RWPE2 (cell line): ENCODE data around the gene PTPRM.

Source experiments
- ATAC-seq: fragments of 200-7000 bp; cut with Tn5 transposase; 3 replicates; pipeline ENCODE4 v1.9.1; 2021; ENCODE audit warnings: low read depth
- DNase-seq: peaks from one replicate; pipeline ENCODE4 v3.0.0-alpha.2; 2020; ENCODE audit warnings: low spot score
- H3K27ac ChIP-seq: fragments of 450-650 bp; 2 replicates; pipeline ENCODE4 v1.5.1; 2017; ENCODE audit warnings: mild to moderate bottlenecking; ENCODE audit not compliant: poor library complexity, severe bottlenecking
- H3K27me3 ChIP-seq: fragments of 250-450 bp; sonication (Bioruptor Pico); 2 replicates; pipeline ENCODE4 v1.5.1; 2021; ENCODE audit warnings: mild to moderate bottlenecking, moderate library complexity; ENCODE audit not compliant: insufficient read depth, poor library complexity, severe bottlenecking
- H3K36me3 ChIP-seq: fragments of 250-450 bp; sonication (Bioruptor Pico); 2 replicates; pipeline ENCODE4 v1.5.1; 2020; ENCODE audit warnings: low read depth, mild to moderate bottlenecking, moderate library complexity
- H3K4me1 ChIP-seq: fragments of 250-450 bp; sonication (Bioruptor Pico); 2 replicates; pipeline ENCODE4 v1.5.1; 2021; ENCODE audit warnings: mild to moderate bottlenecking, moderate library complexity; ENCODE audit not compliant: insufficient read depth, poor library complexity, severe bottlenecking
- H3K4me3 ChIP-seq: fragments of 250-450 bp; sonication (Bioruptor Pico); 2 replicates; pipeline ENCODE4 v1.5.1; 2021; ENCODE audit warnings: mild to moderate bottlenecking, moderate library complexity; ENCODE audit not compliant: severe bottlenecking
- H3K9me3 ChIP-seq: fragments of 250-450 bp; sonication (Bioruptor Pico); 2 replicates; pipeline ENCODE4 v1.5.1; 2021; ENCODE audit warnings: mild to moderate bottlenecking, moderate library complexity; ENCODE audit not compliant: severe bottlenecking
- TF ChIP-seq, protein P1 (sequence below): fragments of 450-650 bp; IDR thresholded peaks from one replicate; pipeline ENCODE4 v1.5.1; 2017; ENCODE audit warnings: mild to moderate bottlenecking, moderate library complexity; ENCODE audit not compliant: poor library complexity, severe bottlenecking

PTPRM gene

DNA sequence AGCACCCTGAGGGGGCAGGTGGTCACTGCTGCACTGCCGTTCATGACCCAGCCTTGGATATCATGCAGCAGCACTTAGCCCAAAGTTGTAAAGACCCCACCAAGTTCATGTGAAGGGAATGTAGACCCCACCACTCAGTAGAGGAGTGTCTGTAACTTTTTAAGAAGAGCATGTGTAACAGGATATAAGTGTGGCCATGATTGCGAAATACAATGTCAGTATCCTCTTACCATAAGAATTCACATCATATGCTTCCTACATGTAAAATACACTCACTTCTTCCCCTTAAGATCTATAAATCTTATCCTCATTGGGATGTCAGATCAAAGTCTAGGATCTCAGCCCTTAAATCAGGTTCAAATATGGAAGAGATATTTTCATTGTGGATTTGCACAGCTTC is 276.9 kb downstream of the PTPRM start:
- Histone ChIP-seq H3K4me1 (no peaks in the 10 kb centered on the region), H3K36me3 (no peaks in the 10 kb centered on the region), H3K27me3 (no peaks in the 10 kb centered on the region), H3K4me3 (no peak overlapping the region), H3K27ac (peak overlapping the region; percentile 1), H3K9me3 (no peaks in the 10 kb centered on the region)
- ATAC-seq (no peak), DNase-seq (no peak)
- TF ChIP-seq, protein P1, sequence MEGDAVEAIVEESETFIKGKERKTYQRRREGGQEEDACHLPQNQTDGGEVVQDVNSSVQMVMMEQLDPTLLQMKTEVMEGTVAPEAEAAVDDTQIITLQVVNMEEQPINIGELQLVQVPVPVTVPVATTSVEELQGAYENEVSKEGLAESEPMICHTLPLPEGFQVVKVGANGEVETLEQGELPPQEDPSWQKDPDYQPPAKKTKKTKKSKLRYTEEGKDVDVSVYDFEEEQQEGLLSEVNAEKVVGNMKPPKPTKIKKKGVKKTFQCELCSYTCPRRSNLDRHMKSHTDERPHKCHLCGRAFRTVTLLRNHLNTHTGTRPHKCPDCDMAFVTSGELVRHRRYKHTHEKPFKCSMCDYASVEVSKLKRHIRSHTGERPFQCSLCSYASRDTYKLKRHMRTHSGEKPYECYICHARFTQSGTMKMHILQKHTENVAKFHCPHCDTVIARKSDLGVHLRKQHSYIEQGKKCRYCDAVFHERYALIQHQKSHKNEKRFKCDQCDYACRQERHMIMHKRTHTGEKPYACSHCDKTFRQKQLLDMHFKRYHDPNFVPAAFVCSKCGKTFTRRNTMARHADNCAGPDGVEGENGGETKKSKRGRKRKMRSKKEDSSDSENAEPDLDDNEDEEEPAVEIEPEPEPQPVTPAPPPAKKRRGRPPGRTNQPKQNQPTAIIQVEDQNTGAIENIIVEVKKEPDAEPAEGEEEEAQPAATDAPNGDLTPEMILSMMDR: no peak

DNA sequence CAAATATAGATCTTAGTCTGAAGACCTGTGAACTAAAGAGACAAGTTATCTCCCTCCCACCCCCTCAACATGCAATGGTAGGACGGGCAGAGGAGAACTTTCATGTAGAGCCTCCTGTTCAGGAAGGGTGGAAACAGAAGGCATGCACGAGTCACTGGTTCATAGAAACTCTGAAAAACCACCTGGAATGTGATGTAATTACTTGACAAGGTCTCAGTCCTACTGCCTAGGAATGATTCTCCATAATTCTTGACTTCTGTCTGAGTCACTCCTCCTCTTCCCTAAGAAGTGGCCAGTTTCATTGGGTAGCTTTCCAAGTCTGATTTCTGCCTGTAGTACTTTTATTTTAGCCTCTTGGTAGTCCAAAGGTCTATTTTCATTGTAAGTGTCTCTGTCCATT is 277.3 kb downstream of the PTPRM start:
- ATAC-seq (peak; percentile 40; the same call in 1 of the 3 replicates), DNase-seq (no peak)
- Histone ChIP-seq H3K36me3 (no peaks in the 10 kb centered on the region), H3K27ac (peak overlapping the region; percentile 1), H3K27me3 (no peaks in the 10 kb centered on the region), H3K4me3 (no peak overlapping the region), H3K9me3 (no peaks in the 10 kb centered on the region), H3K4me1 (no peaks in the 10 kb centered on the region)
- TF ChIP-seq, protein P1: no peak

DNA sequence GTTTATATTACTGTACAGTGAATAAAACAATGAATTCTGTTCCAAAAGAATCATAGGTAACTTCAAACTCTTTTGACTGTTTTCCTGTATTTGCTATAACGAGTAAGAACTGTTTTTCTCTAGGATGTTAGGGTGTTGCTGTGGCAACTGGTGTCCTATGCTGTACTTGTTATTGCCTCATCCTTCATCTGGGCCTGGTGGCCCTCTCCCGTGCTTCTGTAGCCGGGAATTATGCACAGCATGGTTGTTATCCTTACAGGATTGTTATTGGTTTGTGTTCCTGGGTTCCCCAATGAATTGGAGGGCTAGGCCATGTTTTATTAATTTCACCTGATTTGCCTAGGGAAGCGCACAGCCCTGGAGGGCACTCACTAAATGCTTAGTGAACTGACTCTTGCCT is 279.2 kb downstream of the PTPRM start:
- H3K4me1 ChIP-seq: no peaks in the 10 kb centered on the region
- H3K36me3 ChIP-seq: no peaks in the 10 kb centered on the region
- H3K27ac ChIP-seq: no peak overlapping the region
- no peak overlapping the region for H3K4me3 ChIP-seq
- ATAC-seq: no peak
- peaks cover 2% of the 10 kb centered on the region for H3K9me3 ChIP-seq
- no peaks in the 10 kb centered on the region for H3K27me3 ChIP-seq
- TF ChIP-seq, protein P1: no peak
- DNase-seq: no peak

DNA sequence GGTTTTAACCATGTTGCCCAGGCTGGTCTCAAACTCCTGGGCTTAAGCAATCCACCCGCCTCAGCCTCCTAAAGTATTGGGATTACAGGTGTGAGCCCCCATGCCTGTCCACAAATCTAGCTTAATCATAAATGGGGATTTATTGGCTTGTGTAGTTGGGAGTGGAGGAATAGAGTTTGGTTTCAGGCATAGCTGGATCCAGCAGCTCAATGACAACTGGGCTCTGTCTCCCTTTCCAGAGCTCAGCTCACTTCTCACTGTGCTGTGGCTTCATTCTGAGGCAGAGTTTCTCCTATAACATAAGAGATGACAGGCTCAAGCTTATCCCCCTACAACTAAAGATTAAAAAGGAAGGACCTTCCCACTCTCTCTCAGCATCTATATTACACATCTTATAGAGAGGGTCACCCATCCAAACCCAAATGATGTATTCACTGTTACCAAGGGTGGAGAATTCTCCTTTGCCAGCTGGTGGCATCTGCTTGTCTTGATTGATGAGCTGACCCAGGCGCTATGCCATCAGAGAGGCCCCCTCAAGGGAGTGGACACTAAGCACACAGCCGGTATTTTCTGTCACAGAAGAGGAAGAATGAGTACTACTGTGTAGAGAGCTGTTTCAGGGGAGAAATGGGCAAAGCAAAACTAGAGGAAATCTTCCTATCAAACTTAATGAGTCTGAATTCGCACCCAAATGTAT is 280.4 kb downstream of the PTPRM start:
- Histone ChIP-seq H3K9me3 (peaks cover 2% of the 10 kb centered on the region), H3K4me1 (no peaks in the 10 kb centered on the region), H3K27ac (no peak overlapping the region), H3K27me3 (no peaks in the 10 kb centered on the region), H3K4me3 (no peak overlapping the region), H3K36me3 (no peaks in the 10 kb centered on the region)
- no peak for ATAC-seq
- TF ChIP-seq, protein P1: no peak
- DNase-seq: no peak

DNA sequence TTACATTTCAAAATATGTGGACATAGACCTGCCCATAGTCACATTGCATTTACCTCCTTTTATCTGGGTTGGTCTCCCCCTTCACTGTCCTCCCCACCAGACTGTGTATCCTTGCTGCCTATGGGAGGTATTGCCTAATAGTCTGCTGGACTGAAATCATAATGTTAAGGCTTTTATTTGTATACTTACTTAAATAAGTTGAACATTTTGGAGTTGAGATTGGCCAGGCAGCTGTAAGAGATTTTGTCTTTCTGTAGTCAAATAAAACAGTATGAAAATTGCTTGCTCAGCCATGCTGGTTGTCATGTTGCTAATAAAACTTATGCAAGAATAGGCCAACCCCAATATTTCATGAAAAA is 280.9 kb downstream of the PTPRM start:
- no peaks in the 10 kb centered on the region for H3K27me3 ChIP-seq
- peaks cover 2% of the 10 kb centered on the region for H3K9me3 ChIP-seq
- ATAC-seq (no peak), DNase-seq (no peak)
- no peaks in the 10 kb centered on the region for H3K36me3 ChIP-seq
- TF ChIP-seq, protein P1: no peak
- H3K27ac ChIP-seq: no peak overlapping the region
- no peaks in the 10 kb centered on the region for H3K4me1 ChIP-seq
- no peak overlapping the region for H3K4me3 ChIP-seq
